ENCODE results near the gene NTNG2. TPM values are rescaled to one million over a fixed set of nuclear protein-coding genes. Genes with fewer than 3 reads are reported as not detected.
A peak's percentile ranks its signal among the peaks of the same experiment; 100 is the strongest.

Gene NTNG2
- total and polyA plus RNA-seq, 7 donors: 0.01 to 1.3 (median 0.20) TPM

DNA sequence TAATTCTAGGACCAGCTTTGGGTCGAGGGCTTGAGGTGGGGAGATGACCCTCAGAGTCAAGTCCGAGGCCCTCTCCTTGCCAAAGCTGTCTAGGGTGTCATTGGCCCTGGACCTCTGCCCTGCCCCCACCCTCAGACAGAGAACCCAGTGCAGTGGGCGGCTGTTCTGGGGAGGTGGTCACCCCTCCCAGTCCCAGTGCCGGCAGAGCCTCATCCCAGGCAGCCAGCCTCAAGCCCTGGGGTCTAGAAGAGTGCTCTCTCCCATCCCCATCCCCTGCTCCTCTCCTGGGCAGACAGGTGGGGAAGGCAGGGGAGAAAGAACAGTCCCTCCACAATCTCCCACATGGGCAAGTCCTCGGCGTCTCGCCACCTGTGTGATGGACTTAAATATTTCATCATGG lies 7.0 kb downstream of the NTNG2 start:
- peaks cover 3 to 81% (median 26%) of the 10 kb centered on the region in 3 donors for H3K27me3 ChIP-seq (ENCODE audit: insufficient read depth in 3 of 3, low read length in 2 of 3)
- intact Hi-C loops (cut with DNase I): loop anchor here in 1 of 2 donors (1.0 to 10.0 kb wide), 2 partner anchors 67 to 404 kb away; no protein-coding TSS in a partner anchor
- TF ChIP-seq, protein P1, sequence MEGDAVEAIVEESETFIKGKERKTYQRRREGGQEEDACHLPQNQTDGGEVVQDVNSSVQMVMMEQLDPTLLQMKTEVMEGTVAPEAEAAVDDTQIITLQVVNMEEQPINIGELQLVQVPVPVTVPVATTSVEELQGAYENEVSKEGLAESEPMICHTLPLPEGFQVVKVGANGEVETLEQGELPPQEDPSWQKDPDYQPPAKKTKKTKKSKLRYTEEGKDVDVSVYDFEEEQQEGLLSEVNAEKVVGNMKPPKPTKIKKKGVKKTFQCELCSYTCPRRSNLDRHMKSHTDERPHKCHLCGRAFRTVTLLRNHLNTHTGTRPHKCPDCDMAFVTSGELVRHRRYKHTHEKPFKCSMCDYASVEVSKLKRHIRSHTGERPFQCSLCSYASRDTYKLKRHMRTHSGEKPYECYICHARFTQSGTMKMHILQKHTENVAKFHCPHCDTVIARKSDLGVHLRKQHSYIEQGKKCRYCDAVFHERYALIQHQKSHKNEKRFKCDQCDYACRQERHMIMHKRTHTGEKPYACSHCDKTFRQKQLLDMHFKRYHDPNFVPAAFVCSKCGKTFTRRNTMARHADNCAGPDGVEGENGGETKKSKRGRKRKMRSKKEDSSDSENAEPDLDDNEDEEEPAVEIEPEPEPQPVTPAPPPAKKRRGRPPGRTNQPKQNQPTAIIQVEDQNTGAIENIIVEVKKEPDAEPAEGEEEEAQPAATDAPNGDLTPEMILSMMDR (IDR thresholded peaks at IDR 0.05): no peak
- 42 to 47% (median 46%) methylated on average over 7 of the region's 7 CpGs for WGBS, 3 donors
- no peak for ATAC-seq
- peaks cover 7% of the 10 kb centered on the region for H3K4me1 ChIP-seq
- no peak for DNase-seq
- no peaks in the 10 kb centered on the region for H3K36me3 ChIP-seq (ENCODE audit: insufficient read depth in 1 of 2, low read depth in 1 of 2)
- no peaks in the 10 kb centered on the region for H3K9me3 ChIP-seq
- H3K4me3 ChIP-seq: no peak overlapping the region
- H3K27ac ChIP-seq: no peak overlapping the region

DNA sequence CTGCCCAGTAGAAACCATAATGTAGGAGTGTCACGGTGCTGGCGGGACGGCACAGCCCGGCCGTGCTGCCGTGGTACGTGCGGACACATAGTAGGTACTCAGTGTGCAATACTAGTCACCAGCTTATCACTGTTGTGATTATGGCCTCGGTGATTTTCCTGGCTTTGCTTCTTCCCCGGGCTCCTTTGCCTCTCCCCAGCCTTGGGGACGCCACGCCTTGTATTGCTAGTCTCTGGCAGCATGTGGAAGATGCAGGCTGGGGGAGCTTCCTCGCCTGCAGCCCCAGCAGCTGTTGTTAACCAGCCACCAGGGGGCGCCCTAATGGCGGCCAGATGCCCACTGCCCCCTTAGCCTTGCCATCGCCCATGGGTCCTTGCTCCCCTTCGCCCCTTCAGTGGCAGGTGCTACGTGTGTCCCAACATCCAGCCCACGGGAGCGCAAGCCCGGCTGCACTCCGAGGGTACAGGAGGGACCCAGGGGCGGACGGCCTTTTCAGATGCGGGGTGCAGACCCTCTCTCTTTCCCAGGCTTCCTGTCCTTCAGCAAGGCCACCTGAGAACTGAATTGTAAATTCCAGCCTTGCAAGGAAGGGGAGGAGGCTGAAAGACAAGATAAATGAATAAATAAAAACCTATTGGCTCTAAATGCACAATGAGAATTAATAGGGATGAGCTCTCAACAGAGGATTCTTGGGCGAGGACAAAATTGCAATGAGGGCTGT lies 8.0 kb downstream of the NTNG2 start:
- ATAC-seq: peak; percentile 76 to 90 (median 88)
- TF ChIP-seq, protein P1 (IDR thresholded peaks at IDR 0.05): peak; percentile 90
- peaks cover 2% of the 10 kb centered on the region for H3K4me1 ChIP-seq
- H3K27me3 ChIP-seq (ENCODE audit: insufficient read depth in 3 of 3, low read length in 2 of 3): peaks cover 3 to 71% (median 19%) of the 10 kb centered on the region in 3 donors
- no peak overlapping the region for H3K4me3 ChIP-seq
- WGBS, 3 donors: 32 to 33% (median 33%) methylated on average over 26 of the region's 26 CpGs
- peak; percentile 47 to 80 for DNase-seq
- no peaks in the 10 kb centered on the region for H3K36me3 ChIP-seq (ENCODE audit: insufficient read depth in 1 of 2, low read depth in 1 of 2)
- H3K27ac ChIP-seq: no peak overlapping the region
- H3K9me3 ChIP-seq: no peaks in the 10 kb centered on the region
- intact Hi-C loops (cut with DNase I): loop anchor here (1.0 to 10.0 kb wide), 3 partner anchors 66 to 405 kb away; no protein-coding TSS in a partner anchor

DNA sequence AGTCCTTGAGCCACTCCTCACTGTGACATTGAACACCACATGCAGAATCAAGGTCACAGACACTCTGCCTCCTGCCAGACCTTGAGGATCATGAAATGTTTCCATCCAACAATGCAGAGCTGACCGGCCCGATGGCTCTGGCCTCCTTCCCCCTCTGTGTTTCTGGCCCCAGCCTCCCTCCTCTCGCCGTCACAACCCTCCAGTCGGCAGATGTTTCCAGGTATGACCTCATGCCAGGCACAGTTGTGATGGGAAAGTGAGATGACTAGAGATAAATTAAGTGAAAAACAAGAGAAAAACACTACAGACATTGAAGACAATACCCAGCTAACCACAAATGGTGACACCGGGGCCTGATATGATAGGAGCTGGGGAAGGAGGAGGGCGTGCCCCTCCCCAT lies 9.8 kb downstream of the NTNG2 start:
- no peak overlapping the region for H3K4me3 ChIP-seq
- ATAC-seq (no peak), DNase-seq (no peak)
- TF ChIP-seq, protein P1 (IDR thresholded peaks at IDR 0.05): no peak
- intact Hi-C loops (cut with DNase I): loop anchor here in 1 of 2 donors (2.0 kb wide), 1 partner anchor 65 kb away; no protein-coding TSS in a partner anchor
- no peaks in the 10 kb centered on the region for H3K4me1 ChIP-seq
- H3K27ac ChIP-seq: no peak overlapping the region
- WGBS, 3 donors: 27 to 47% (median 40%) methylated on average over 7 of the region's 7 CpGs
- no peaks in the 10 kb centered on the region for H3K9me3 ChIP-seq
- H3K36me3 ChIP-seq (ENCODE audit: insufficient read depth in 1 of 2, low read depth in 1 of 2): no peaks in the 10 kb centered on the region
- peaks cover under 1 to 53% (median 13%) of the 10 kb centered on the region in 3 donors for H3K27me3 ChIP-seq (ENCODE audit: insufficient read depth in 3 of 3, low read length in 2 of 3)

DNA sequence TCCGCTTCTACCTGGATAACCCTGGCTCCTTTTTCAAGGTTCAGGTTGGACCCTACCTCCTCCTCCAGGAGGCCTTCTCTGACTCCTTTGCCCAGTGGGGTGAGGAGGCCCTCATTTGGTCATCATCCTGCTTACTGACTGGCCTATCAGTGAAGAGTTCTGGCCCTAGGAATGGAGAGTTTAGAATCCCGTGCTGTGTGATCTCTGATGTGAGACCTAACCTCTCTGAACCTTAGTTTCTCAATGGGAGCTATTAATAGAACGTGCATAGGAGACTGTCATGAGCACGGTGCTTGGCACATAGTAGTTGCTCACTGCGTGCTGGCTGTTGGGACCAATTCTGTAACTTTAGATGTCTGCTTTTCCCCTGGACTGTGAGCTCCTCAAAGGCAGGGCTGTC lies 10.3 kb downstream of the NTNG2 start:
- Histone ChIP-seq H3K9me3 (no peaks in the 10 kb centered on the region), H3K4me3 (no peak overlapping the region), H3K27me3 (ENCODE audit: insufficient read depth in 3 of 3, low read length in 2 of 3) (peaks cover 0 to 49% (median 13%) of the 10 kb centered on the region in 3 donors), H3K4me1 (no peaks in the 10 kb centered on the region), H3K36me3 (ENCODE audit: insufficient read depth in 1 of 2, low read depth in 1 of 2) (no peaks in the 10 kb centered on the region), H3K27ac (no peak overlapping the region)
- ATAC-seq (no peak), DNase-seq (no peak)
- TF ChIP-seq, protein P1 (IDR thresholded peaks at IDR 0.05): no peak
- 65 to 78% (median 67%) methylated on average over 5 of the region's 5 CpGs for WGBS, 3 donors
- intact Hi-C loops (cut with DNase I): no loop called here

Data from psoas muscle (tissue), 8 donors.